ENCODE results near the gene RUBCN. TPM values are rescaled to one million over a fixed set of nuclear protein-coding genes. Genes with fewer than 3 reads are reported as not detected.

RUBCN gene
- total RNA-seq, 1 experiment from 2014 or later: 37.9 TPM

- in situ Hi-C loops (cut with HindIII; ENCODE audit: low pct_unique_long_range_greater_than_20kb, low sequenced_read_pairs) (no loop called here), intact Hi-C loops (cut with micrococcal nuclease; ENCODE audit: unreplicated experiment) (no loop called here)
- Histone ChIP-seq H3K27me3 (ENCODE audit: control insufficient read depth, insufficient read depth, low read length) (no peaks in the 10 kb centered on the region), H3K9me3 (ENCODE audit: control insufficient read depth, insufficient read depth, low read depth, low read length) (no peaks in the 10 kb centered on the region), H3K36me3 (ENCODE audit: control insufficient read depth, insufficient read depth, low read length) (peaks cover 11% of the 10 kb centered on the region; the same call in 1 of the 2 replicates), H3K27ac (ENCODE audit: low read length) (no peak overlapping the region), H3K4me1 (ENCODE audit: control insufficient read depth, insufficient read depth, low read length) (no peaks in the 10 kb centered on the region), H3K4me3 (ENCODE audit: low read depth in 2 of 2, low read length in 2 of 2) (no peak overlapping the region)
- TF ChIP-seq TCF7L2 (IDR thresholded peaks at IDR 0.05; ENCODE audit: low read depth, low read length) (no peak), POLR2AphosphoS5 (IDR thresholded peaks at IDR 0.05; ENCODE audit: low read depth, low read length) (no peak)
- ChIA-PET CTCF (no interaction called here), POLR2A (interaction anchor here (0.6 kb wide), 1 partner anchor 35 kb away, joined by 3 read pairs; no protein-coding TSS in a partner anchor)
- ATAC-seq (no peak), DNase-seq (ENCODE audit: low read depth, low spot score) (no peak)
- BruUV-seq (replicated peaks): no TSS peak
Observed at GRCh38 chr3:197758512-197758911, 21.8 kb upstream of the RUBCN start.

- TF ChIP-seq SIN3A (IDR thresholded peaks at IDR 0.05; ENCODE audit: borderline replicate concordance, insufficient read depth, low read depth, low read length) (no peak), REST (IDR thresholded peaks at IDR 0.05; ENCODE audit: insufficient read depth in 1 of 2, low read depth in 2 of 2, low read length in 1 of 2) (no peak), POLR2AphosphoS5 (IDR thresholded peaks at IDR 0.05; ENCODE audit: low read depth, low read length) (no peak), TCF7L2 (IDR thresholded peaks at IDR 0.05; ENCODE audit: low read depth, low read length) (no peak), CTCF (IDR thresholded peaks at IDR 0.05) (no peak)
- BruUV-seq (replicated peaks): no TSS peak
- H3K4me3 ChIP-seq (ENCODE audit: low read depth in 2 of 2, low read length in 2 of 2): no peak overlapping the region
- H3K27ac ChIP-seq (ENCODE audit: low read length): no peak overlapping the region
- no peaks in the 10 kb centered on the region for H3K27me3 ChIP-seq (ENCODE audit: control insufficient read depth, insufficient read depth, low read length)
- CTCF ChIA-PET: no interaction called here
- in situ Hi-C loops (cut with HindIII; ENCODE audit: low pct_unique_long_range_greater_than_20kb, low sequenced_read_pairs): no loop called here
- H3K36me3 ChIP-seq (ENCODE audit: control insufficient read depth, insufficient read depth, low read length): peaks cover 10% of the 10 kb centered on the region; the same call in 1 of the 2 replicates
- no peak for DNase-seq (ENCODE audit: low read depth, low spot score)
- intact Hi-C loops (cut with micrococcal nuclease; ENCODE audit: unreplicated experiment): no loop called here
- POLR2A ChIA-PET: no interaction called here
- ATAC-seq: no peak
- no peaks in the 10 kb centered on the region for H3K9me3 ChIP-seq (ENCODE audit: control insufficient read depth, insufficient read depth, low read depth, low read length)
- peaks cover 14% of the 10 kb centered on the region for H3K4me1 ChIP-seq (ENCODE audit: control insufficient read depth, insufficient read depth, low read length)
Observed at GRCh38 chr3:197756704-197757103, 20.0 kb upstream of the RUBCN start.

GRCh38 chr3:197753263-197753662, 16.6 kb upstream of the RUBCN start:
- ChIA-PET POLR2A (no interaction called here), CTCF (no interaction called here)
- Histone ChIP-seq H3K27ac (ENCODE audit: low read length) (peak overlapping the region; percentile 37; the same call in 1 of the 2 replicates), H3K36me3 (ENCODE audit: control insufficient read depth, insufficient read depth, low read length) (peaks cover 8% of the 10 kb centered on the region; the same call in 1 of the 2 replicates), H3K27me3 (ENCODE audit: control insufficient read depth, insufficient read depth, low read length) (no peaks in the 10 kb centered on the region), H3K4me1 (ENCODE audit: control insufficient read depth, insufficient read depth, low read length) (peaks cover 20% of the 10 kb centered on the region), H3K4me3 (ENCODE audit: low read depth in 2 of 2, low read length in 2 of 2) (no peak overlapping the region), H3K9me3 (ENCODE audit: control insufficient read depth, insufficient read depth, low read depth, low read length) (no peaks in the 10 kb centered on the region)
- BruUV-seq (replicated peaks): no TSS peak
- ATAC-seq (no peak), DNase-seq (ENCODE audit: low read depth, low spot score) (no peak)
- in situ Hi-C loops (cut with HindIII; ENCODE audit: low pct_unique_long_range_greater_than_20kb, low sequenced_read_pairs) (no loop called here), intact Hi-C loops (cut with micrococcal nuclease; ENCODE audit: unreplicated experiment) (no loop called here)
- TF ChIP-seq CTCF (IDR thresholded peaks at IDR 0.05) (no peak), POLR2AphosphoS5 (IDR thresholded peaks at IDR 0.05; ENCODE audit: low read depth, low read length) (no peak), SIN3A (IDR thresholded peaks at IDR 0.05; ENCODE audit: borderline replicate concordance, insufficient read depth, low read depth, low read length) (no peak), REST (IDR thresholded peaks at IDR 0.05; ENCODE audit: insufficient read depth in 1 of 2, low read depth in 2 of 2, low read length in 1 of 2) (no peak), TCF7L2 (IDR thresholded peaks at IDR 0.05; ENCODE audit: low read depth, low read length) (no peak)

All from Panc1 (cell line).